Dermis blood vessel endothelial cell (primary cell): Measurements from ENCODE around the gene PDILT. TPM values are rescaled to one million over a fixed set of nuclear protein-coding genes. Genes with fewer than 3 reads are reported as not detected.
"Not testable (repeated sequence)": the region's sequence is repeated elsewhere in the genome, so short reads cannot be mapped to it uniquely, and the experiment has no call there.

Source experiments
- DNase-seq: peaks from one replicate; pipeline ENCODE4 v3.0.0; 2010
- total RNA-seq: library from RNA; depleted of rRNA; stranded (reverse); fragments of >200 nt; gene quantifications from 2 replicates; pipeline ENCODE4 v1.2.3, GENCODE V29; 2014

PDILT gene
- not detected in 2 replicates for total RNA-seq

- DNase-seq = no peak
These were observed at the start of gene PDILT for GRCh38 chr16:20404637-20405036. Gene PDILT, minus strand, starts transcription at chr16:20404737. Its CDS starts 5,437 bp downstream, at chr16:20399300.

- DNase-seq = not testable (repeated sequence)
These were observed 49.1 kb upstream of the PDILT start for GRCh38 chr16:20453633-20454032.

- not testable (repeated sequence) for DNase-seq
These were observed 46.8 kb upstream of the PDILT start, which contains the start of gene ACSM2A for GRCh38 chr16:20451364-20451763. Gene ACSM2A, plus strand, starts transcription at chr16:20451521. Its CDS starts 8,594 bp downstream, at chr16:20460115.

- DNase-seq = not testable (repeated sequence)
These were observed 42.3 kb upstream of the PDILT start for GRCh38 chr16:20446652-20447393.

GRCh38 chr16:20441859-20442258, 37.3 kb upstream of the PDILT start:
- not testable (repeated sequence) for DNase-seq

- no peak for DNase-seq
These were observed 36.7 kb upstream of the PDILT start for GRCh38 chr16:20441191-20441590.

GRCh38 chr16:20440731-20441130, 36.2 kb upstream of the PDILT start:
- DNase-seq = not testable (repeated sequence)

- not testable (repeated sequence) for DNase-seq
These were observed 35.3 kb upstream of the PDILT start for GRCh38 chr16:20439820-20440231.

- not testable (repeated sequence) for DNase-seq
These were observed 34.4 kb upstream of the PDILT start for GRCh38 chr16:20438950-20439349.

GRCh38 chr16:20430948-20431347, 26.4 kb upstream of the PDILT start:
- no peak for DNase-seq

- DNase-seq = not testable (repeated sequence)
These were observed 25.9 kb upstream of the PDILT start for GRCh38 chr16:20430480-20430879.

- DNase-seq = not testable (repeated sequence)
These were observed 25.0 kb upstream of the PDILT start for GRCh38 chr16:20429499-20429898.

GRCh38 chr16:20427401-20427797, 22.9 kb upstream of the PDILT start:
- DNase-seq = not testable (repeated sequence)

GRCh38 chr16:20424129-20424866, 19.8 kb upstream of the PDILT start:
- no peak for DNase-seq

GRCh38 chr16:20423772-20424128, 19.2 kb upstream of the PDILT start:
- not testable (repeated sequence) for DNase-seq

- DNase-seq = not testable (repeated sequence)
These were observed 17.2 kb upstream of the PDILT start for GRCh38 chr16:20421748-20422147.

- not testable (repeated sequence) for DNase-seq
These were observed 14.6 kb upstream of the PDILT start for GRCh38 chr16:20419093-20419492.

- DNase-seq = no peak
These were observed 11.0 kb upstream of the PDILT start for GRCh38 chr16:20415541-20415940.

GRCh38 chr16:20411055-20411454, 6.5 kb upstream of the PDILT start:
- no peak for DNase-seq

GRCh38 chr16:20410121-20410723, 5.7 kb upstream of the PDILT start:
- DNase-seq = no peak

GRCh38 chr16:20409398-20410120, 5.0 kb upstream of the PDILT start, which contains the start of gene ACSM5:
Gene ACSM5, plus strand, starts transcription at chr16:20409534. Its CDS starts 1,951 bp downstream, at chr16:20411485.
- DNase-seq = no peak

GRCh38 chr16:20402651-20403050, 1.9 kb downstream of the PDILT start:
- DNase-seq = no peak
